Measurements from ENCODE around the gene DAP. TPM values are rescaled to one million over a fixed set of nuclear protein-coding genes. Genes with fewer than 3 reads are reported as not detected.

Gene DAP
- total and polyA plus RNA-seq, 5 donors from 2014 or later: 39.8 to 64.2 (median 54.0) TPM

- Histone ChIP-seq H3K27ac (ENCODE audit: insufficient read depth, low read length, poor library complexity, severe bottlenecking) (no peak overlapping the region), H3K4me3 (ENCODE audit: low read depth, low read length) (no peak overlapping the region), H3K4me1 (ENCODE audit: control insufficient read depth, insufficient read depth, low read length, poor library complexity, severe bottlenecking) (no peaks in the 10 kb centered on the region), H3K9me3 (ENCODE audit: control insufficient read depth in 2 of 2, low read length in 2 of 2) (no peaks in the 10 kb centered on the region), H3K27me3 (ENCODE audit: control insufficient read depth, insufficient read depth, low read length) (no peaks in the 10 kb centered on the region), H3K36me3 (ENCODE audit: control insufficient read depth, insufficient read depth, low read length) (no peaks in the 10 kb centered on the region)
- Mint-ChIP-seq H3K9me3 (peaks cover 0 to 5% (median 0%) of the 10 kb centered on the region in 7 donors), H3K36me3 (peaks cover 4% of the 10 kb centered on the region), H3K27ac (peak overlapping the region in 1 of 3 donors; percentile 56), H3K27me3 (no peaks in the 10 kb centered on the region), H3K4me1 (peaks cover 0 to 2% (median 0%) of the 10 kb centered on the region in 4 donors), H3K4me3 (no peak overlapping the region)
- ATAC-seq (ENCODE audit: low read depth in 2 of 2) (no peak), DNase-seq (no peak)
These were observed 104.8 kb downstream of the DAP start for GRCh38 chr5:10655972-10656830.

GRCh38 chr5:10655161-10655971 lies 105.7 kb downstream of the DAP start:
- no peak overlapping the region for H3K27ac Mint-ChIP-seq
- H3K36me3 Mint-ChIP-seq: peaks cover 7% of the 10 kb centered on the region
- peaks cover 0 to 5% (median 0%) of the 10 kb centered on the region in 7 donors for H3K9me3 Mint-ChIP-seq
- peak in 1 of 2 donors; percentile 28 for ATAC-seq (ENCODE audit: low read depth in 2 of 2)
- no peaks in the 10 kb centered on the region for H3K4me1 ChIP-seq (ENCODE audit: control insufficient read depth, insufficient read depth, low read length, poor library complexity, severe bottlenecking)
- no peak overlapping the region for H3K4me3 Mint-ChIP-seq
- H3K4me1 Mint-ChIP-seq: peaks cover 0 to 4% (median 0%) of the 10 kb centered on the region in 4 donors
- no peak overlapping the region for H3K27ac ChIP-seq (ENCODE audit: insufficient read depth, low read length, poor library complexity, severe bottlenecking)
- no peaks in the 10 kb centered on the region for H3K27me3 Mint-ChIP-seq
- H3K9me3 ChIP-seq (ENCODE audit: control insufficient read depth in 2 of 2, low read length in 2 of 2): no peaks in the 10 kb centered on the region
- no peaks in the 10 kb centered on the region for H3K36me3 ChIP-seq (ENCODE audit: control insufficient read depth, insufficient read depth, low read length)
- no peaks in the 10 kb centered on the region for H3K27me3 ChIP-seq (ENCODE audit: control insufficient read depth, insufficient read depth, low read length)
- no peak for DNase-seq
- no peak overlapping the region for H3K4me3 ChIP-seq (ENCODE audit: low read depth, low read length)

- H3K27ac Mint-ChIP-seq: peak overlapping the region in 1 of 3 donors; percentile 42
- Histone ChIP-seq H3K9me3 (ENCODE audit: control insufficient read depth in 2 of 2, low read length in 2 of 2) (no peaks in the 10 kb centered on the region), H3K4me3 (ENCODE audit: low read depth, low read length) (no peak overlapping the region), H3K27me3 (ENCODE audit: control insufficient read depth, insufficient read depth, low read length) (no peaks in the 10 kb centered on the region), H3K27ac (ENCODE audit: insufficient read depth, low read length, poor library complexity, severe bottlenecking) (no peak overlapping the region), H3K4me1 (ENCODE audit: control insufficient read depth, insufficient read depth, low read length, poor library complexity, severe bottlenecking) (no peaks in the 10 kb centered on the region), H3K36me3 (ENCODE audit: control insufficient read depth, insufficient read depth, low read length) (no peaks in the 10 kb centered on the region)
- peaks cover 0 to 5% (median 0%) of the 10 kb centered on the region in 7 donors for H3K9me3 Mint-ChIP-seq
- ATAC-seq (ENCODE audit: low read depth in 2 of 2) (no peak), DNase-seq (no peak)
- peaks cover 8% of the 10 kb centered on the region for H3K36me3 Mint-ChIP-seq
- H3K4me3 Mint-ChIP-seq: no peak overlapping the region
- H3K4me1 Mint-ChIP-seq: peaks cover 0 to 4% (median 0%) of the 10 kb centered on the region in 4 donors
- no peaks in the 10 kb centered on the region for H3K27me3 Mint-ChIP-seq
These were observed 106.5 kb downstream of the DAP start for GRCh38 chr5:10654566-10654965.

GRCh38 chr5:10653751-10654400 lies 107.2 kb downstream of the DAP start:
- Mint-ChIP-seq H3K4me1 (peaks cover 0 to 4% (median 0%) of the 10 kb centered on the region in 4 donors), H3K9me3 (peaks cover 0 to 5% (median 0%) of the 10 kb centered on the region in 7 donors), H3K4me3 (no peak overlapping the region), H3K27me3 (no peaks in the 10 kb centered on the region), H3K36me3 (peaks cover 8% of the 10 kb centered on the region), H3K27ac (peak overlapping the region in 1 of 3 donors; percentile 50)
- H3K9me3 ChIP-seq (ENCODE audit: control insufficient read depth in 2 of 2, low read length in 2 of 2): no peaks in the 10 kb centered on the region
- ATAC-seq (ENCODE audit: low read depth in 2 of 2): no peak
- H3K27ac ChIP-seq (ENCODE audit: insufficient read depth, low read length, poor library complexity, severe bottlenecking): no peak overlapping the region
- H3K4me3 ChIP-seq (ENCODE audit: low read depth, low read length): no peak overlapping the region
- H3K36me3 ChIP-seq (ENCODE audit: control insufficient read depth, insufficient read depth, low read length): no peaks in the 10 kb centered on the region
- no peak for DNase-seq
- no peaks in the 10 kb centered on the region for H3K27me3 ChIP-seq (ENCODE audit: control insufficient read depth, insufficient read depth, low read length)
- H3K4me1 ChIP-seq (ENCODE audit: control insufficient read depth, insufficient read depth, low read length, poor library complexity, severe bottlenecking): no peaks in the 10 kb centered on the region

- no peak for ATAC-seq (ENCODE audit: low read depth in 2 of 2)
These were observed 108.0 kb downstream of the DAP start for GRCh38 chr5:10653043-10653442.

GRCh38 chr5:10652606-10653005 lies 108.4 kb downstream of the DAP start:
- Histone ChIP-seq H3K36me3 (ENCODE audit: control insufficient read depth, insufficient read depth, low read length) (no peaks in the 10 kb centered on the region), H3K27me3 (ENCODE audit: control insufficient read depth, insufficient read depth, low read length) (no peaks in the 10 kb centered on the region), H3K27ac (ENCODE audit: insufficient read depth, low read length, poor library complexity, severe bottlenecking) (no peak overlapping the region), H3K4me1 (ENCODE audit: control insufficient read depth, insufficient read depth, low read length, poor library complexity, severe bottlenecking) (no peaks in the 10 kb centered on the region), H3K9me3 (ENCODE audit: control insufficient read depth in 2 of 2, low read length in 2 of 2) (no peaks in the 10 kb centered on the region), H3K4me3 (ENCODE audit: low read depth, low read length) (no peak overlapping the region)
- Mint-ChIP-seq H3K4me3 (no peak overlapping the region), H3K9me3 (no peaks in the 10 kb centered on the region), H3K27ac (no peak overlapping the region), H3K4me1 (peaks cover 0 to 4% (median 0%) of the 10 kb centered on the region in 4 donors), H3K27me3 (no peaks in the 10 kb centered on the region), H3K36me3 (peaks cover 8% of the 10 kb centered on the region)
- no peak for ATAC-seq (ENCODE audit: low read depth in 2 of 2)
- no peak for DNase-seq

More at GRCh38 chr5:10653043-10653442, 108.0 kb downstream of the DAP start:
- H3K36me3 ChIP-seq (ENCODE audit: control insufficient read depth, insufficient read depth, low read length): no peaks in the 10 kb centered on the region
- Mint-ChIP-seq H3K36me3 (peaks cover 8% of the 10 kb centered on the region), H3K4me1 (peaks cover 0 to 4% (median 0%) of the 10 kb centered on the region in 4 donors), H3K4me3 (no peak overlapping the region), H3K27ac (no peak overlapping the region), H3K27me3 (no peaks in the 10 kb centered on the region), H3K9me3 (no peaks in the 10 kb centered on the region)
- H3K27ac ChIP-seq (ENCODE audit: insufficient read depth, low read length, poor library complexity, severe bottlenecking): no peak overlapping the region
- no peak overlapping the region for H3K4me3 ChIP-seq (ENCODE audit: low read depth, low read length)
- no peaks in the 10 kb centered on the region for H3K9me3 ChIP-seq (ENCODE audit: control insufficient read depth in 2 of 2, low read length in 2 of 2)
- H3K4me1 ChIP-seq (ENCODE audit: control insufficient read depth, insufficient read depth, low read length, poor library complexity, severe bottlenecking): no peaks in the 10 kb centered on the region
- no peak for DNase-seq
- no peaks in the 10 kb centered on the region for H3K27me3 ChIP-seq (ENCODE audit: control insufficient read depth, insufficient read depth, low read length)

GRCh38 chr5:10652151-10652550 lies 108.9 kb downstream of the DAP start:
- Mint-ChIP-seq H3K4me1 (peaks cover 0 to 4% (median 0%) of the 10 kb centered on the region in 4 donors), H3K4me3 (no peak overlapping the region), H3K27me3 (no peaks in the 10 kb centered on the region), H3K27ac (no peak overlapping the region), H3K9me3 (no peaks in the 10 kb centered on the region), H3K36me3 (peaks cover 8% of the 10 kb centered on the region)
- no peak overlapping the region for H3K4me3 ChIP-seq (ENCODE audit: low read depth, low read length)
- no peak for DNase-seq
- no peaks in the 10 kb centered on the region for H3K36me3 ChIP-seq (ENCODE audit: control insufficient read depth, insufficient read depth, low read length)
- no peaks in the 10 kb centered on the region for H3K27me3 ChIP-seq (ENCODE audit: control insufficient read depth, insufficient read depth, low read length)
- ATAC-seq (ENCODE audit: low read depth in 2 of 2): no peak
- H3K27ac ChIP-seq (ENCODE audit: insufficient read depth, low read length, poor library complexity, severe bottlenecking): no peak overlapping the region
- H3K4me1 ChIP-seq (ENCODE audit: control insufficient read depth, insufficient read depth, low read length, poor library complexity, severe bottlenecking): no peaks in the 10 kb centered on the region
- H3K9me3 ChIP-seq (ENCODE audit: control insufficient read depth in 2 of 2, low read length in 2 of 2): no peaks in the 10 kb centered on the region

Data from CD4-positive, CD25-positive, alpha-beta regulatory T cell (primary cell).